Activated naive CD8-positive, alpha-beta T cell treated with anti-CD3 and anti-CD28 coated beads, Interleukin-2, amount 50 U/mL, for 24 hours (primary cell): ENCODE data around the gene KRT4.
"Not testable (repeated sequence)": the region's sequence is repeated elsewhere in the genome, so short reads cannot be mapped to it uniquely, and the experiment has no call there.

ENCODE experiments used
- ATAC-seq: fragments of 150-1000 bp; cut with Tn5 transposase; one replicate; pipeline ENCODE4 v1.10.0; 2021
- DNase-seq: peaks from one replicate; pipeline ENCODE4 v3.0.0; 2021
- H3K27ac Mint-ChIP-seq: one replicate; pipeline ENCODE4 v1.8.0; 2021; ENCODE audit warnings: mild to moderate bottlenecking, mixed read lengths
- H3K27me3 Mint-ChIP-seq: one replicate; pipeline ENCODE4 v1.8.0; 2021; ENCODE audit warnings: mixed read lengths
- H3K36me3 Mint-ChIP-seq: one replicate; pipeline ENCODE4 v1.8.0; 2021; ENCODE audit warnings: low read depth, mixed read lengths
- H3K4me1 Mint-ChIP-seq: one replicate; pipeline ENCODE4 v1.8.0; 2021; ENCODE audit warnings: mixed read lengths
- H3K4me3 Mint-ChIP-seq: one replicate; pipeline ENCODE4 v1.8.0; 2021; ENCODE audit warnings: mild to moderate bottlenecking, moderate library complexity, mixed read lengths
- H3K9me3 Mint-ChIP-seq: one replicate; pipeline ENCODE4 v1.8.0; 2021; ENCODE audit warnings: mixed read lengths

The KRT4 gene

GRCh38 chr12:52772772-52773171, 41.1 kb downstream of the KRT4 start:
- DNase-seq (no peak), ATAC-seq (no peak)
- H3K36me3 Mint-ChIP-seq = no peaks in the 10 kb centered on the region
- H3K27ac Mint-ChIP-seq = no peak overlapping the region
- no peaks in the 10 kb centered on the region for H3K4me1 Mint-ChIP-seq
- H3K9me3 Mint-ChIP-seq = no peaks in the 10 kb centered on the region
- H3K27me3 Mint-ChIP-seq = no peaks in the 10 kb centered on the region
- no peak overlapping the region for H3K4me3 Mint-ChIP-seq

- Mint-ChIP-seq H3K9me3 (no peaks in the 10 kb centered on the region), H3K36me3 (no peaks in the 10 kb centered on the region)
Observed at GRCh38 chr12:52772188-52772587, 41.7 kb downstream of the KRT4 start.

GRCh38 chr12:52771505-52771904, 42.4 kb downstream of the KRT4 start:
- no peaks in the 10 kb centered on the region for H3K4me1 Mint-ChIP-seq
- no peaks in the 10 kb centered on the region for H3K9me3 Mint-ChIP-seq
- no peaks in the 10 kb centered on the region for H3K36me3 Mint-ChIP-seq
- no peaks in the 10 kb centered on the region for H3K27me3 Mint-ChIP-seq
- DNase-seq = no peak
- H3K4me3 Mint-ChIP-seq = no peak overlapping the region
- ATAC-seq = no peak
- no peak overlapping the region for H3K27ac Mint-ChIP-seq

More at GRCh38 chr12:52772188-52772587, 41.7 kb downstream of the KRT4 start:
- H3K27me3 Mint-ChIP-seq = no peaks in the 10 kb centered on the region
- ATAC-seq (no peak), DNase-seq (no peak)
- no peak overlapping the region for H3K4me3 Mint-ChIP-seq
- H3K27ac Mint-ChIP-seq = no peak overlapping the region
- H3K4me1 Mint-ChIP-seq = no peaks in the 10 kb centered on the region

DNA sequence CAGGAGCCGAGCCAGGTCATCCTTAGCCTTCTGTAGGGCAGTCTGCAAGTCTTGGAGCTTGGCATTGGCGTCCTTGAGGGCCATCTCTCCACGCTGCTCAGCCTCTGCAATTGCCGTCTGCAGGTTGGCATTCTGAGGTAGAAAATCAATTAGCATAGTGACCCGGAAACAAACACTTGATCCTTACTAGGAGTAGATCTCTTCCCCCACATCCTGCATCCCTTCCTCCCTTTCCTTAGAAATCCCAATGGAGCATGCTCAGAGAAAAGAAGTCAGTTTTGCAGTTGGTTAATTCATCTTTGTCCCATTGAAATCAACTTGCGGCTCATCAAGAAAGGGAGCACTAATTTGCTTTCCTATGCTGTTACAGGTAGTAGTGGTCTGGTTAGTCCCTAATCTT, 42.8 kb downstream of the KRT4 start:
- H3K4me3 Mint-ChIP-seq = no peak overlapping the region
- no peaks in the 10 kb centered on the region for H3K9me3 Mint-ChIP-seq
- ATAC-seq (no peak), DNase-seq (no peak)
- no peaks in the 10 kb centered on the region for H3K27me3 Mint-ChIP-seq
- H3K36me3 Mint-ChIP-seq = no peaks in the 10 kb centered on the region
- no peaks in the 10 kb centered on the region for H3K4me1 Mint-ChIP-seq
- H3K27ac Mint-ChIP-seq = no peak overlapping the region

- DNase-seq = no peak
- Mint-ChIP-seq H3K36me3 (no peaks in the 10 kb centered on the region), H3K27ac (no peak overlapping the region), H3K9me3 (no peaks in the 10 kb centered on the region), H3K4me1 (no peaks in the 10 kb centered on the region), H3K27me3 (no peaks in the 10 kb centered on the region), H3K4me3 (no peak overlapping the region)
- no peak for ATAC-seq
Observed at GRCh38 chr12:52769946-52770345, 44.0 kb downstream of the KRT4 start.

GRCh38 chr12:52769354-52769753, 44.6 kb downstream of the KRT4 start:
- Mint-ChIP-seq H3K4me1 (no peaks in the 10 kb centered on the region), H3K36me3 (no peaks in the 10 kb centered on the region), H3K27me3 (no peaks in the 10 kb centered on the region), H3K27ac (no peak overlapping the region), H3K4me3 (no peak overlapping the region), H3K9me3 (no peaks in the 10 kb centered on the region)
- no peak for ATAC-seq
- DNase-seq = no peak

- no peaks in the 10 kb centered on the region for H3K9me3 Mint-ChIP-seq
- H3K4me3 Mint-ChIP-seq = no peak overlapping the region
- H3K4me1 Mint-ChIP-seq = no peaks in the 10 kb centered on the region
- H3K27me3 Mint-ChIP-seq = no peaks in the 10 kb centered on the region
- no peak for ATAC-seq
- no peak overlapping the region for H3K27ac Mint-ChIP-seq
- DNase-seq = no peak
- no peaks in the 10 kb centered on the region for H3K36me3 Mint-ChIP-seq
Observed at GRCh38 chr12:52768479-52769200, 45.3 kb downstream of the KRT4 start.

- H3K4me3 Mint-ChIP-seq = no peak overlapping the region
- no peaks in the 10 kb centered on the region for H3K27me3 Mint-ChIP-seq
- no peaks in the 10 kb centered on the region for H3K4me1 Mint-ChIP-seq
- DNase-seq (no peak), ATAC-seq (no peak)
- H3K9me3 Mint-ChIP-seq = no peaks in the 10 kb centered on the region
- H3K36me3 Mint-ChIP-seq = no peaks in the 10 kb centered on the region
- H3K27ac Mint-ChIP-seq = no peak overlapping the region
Observed at GRCh38 chr12:52767427-52767826, 46.5 kb downstream of the KRT4 start.

- Mint-ChIP-seq H3K9me3 (peaks cover 4% of the 10 kb centered on the region), H3K4me1 (no peaks in the 10 kb centered on the region), H3K27ac (no peak overlapping the region), H3K36me3 (no peaks in the 10 kb centered on the region), H3K4me3 (no peak overlapping the region), H3K27me3 (no peaks in the 10 kb centered on the region)
- ATAC-seq = no peak
- no peak for DNase-seq
Observed at GRCh38 chr12:52767020-52767379, 46.9 kb downstream of the KRT4 start.

DNA sequence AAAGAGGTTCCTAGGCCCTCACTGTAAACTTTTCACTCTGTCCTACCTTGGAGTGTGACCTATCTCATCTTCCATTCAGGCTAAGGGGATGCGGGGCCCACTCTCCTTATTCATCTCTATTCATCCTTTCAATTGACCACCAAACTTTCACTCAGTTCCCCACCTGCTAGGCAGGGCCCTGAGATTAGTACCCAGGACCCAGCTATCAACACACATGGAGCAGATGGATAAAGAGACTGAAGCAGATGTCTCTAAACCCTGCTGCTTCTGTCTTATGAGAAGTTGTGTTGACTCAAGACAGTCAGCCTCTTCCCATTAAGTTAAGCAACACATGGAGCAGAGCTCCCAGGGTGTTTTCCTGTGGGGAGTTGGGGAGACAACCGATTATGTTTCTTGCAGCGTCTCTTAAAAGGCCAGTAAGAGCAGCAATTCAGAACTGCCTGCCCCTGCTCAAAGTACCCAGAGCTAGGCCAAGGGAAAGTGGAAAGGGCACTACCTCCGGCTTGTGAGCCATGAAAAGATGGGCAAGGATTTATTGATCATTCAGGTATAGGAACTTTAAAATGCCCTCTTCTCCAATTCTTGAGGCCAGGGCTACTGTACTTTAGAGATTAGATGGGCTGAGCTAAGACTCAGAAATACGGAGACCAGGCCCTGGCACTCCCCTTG, 47.4 kb downstream of the KRT4 start:
- Mint-ChIP-seq H3K9me3 (peaks cover 8% of the 10 kb centered on the region), H3K36me3 (no peaks in the 10 kb centered on the region), H3K4me3 (no peak overlapping the region), H3K27me3 (no peaks in the 10 kb centered on the region), H3K27ac (no peak overlapping the region), H3K4me1 (no peaks in the 10 kb centered on the region)
- no peak for DNase-seq
- no peak for ATAC-seq

- ATAC-seq (no peak), DNase-seq (no peak)
- Mint-ChIP-seq H3K36me3 (no peaks in the 10 kb centered on the region), H3K27ac (no peak overlapping the region), H3K4me3 (no peak overlapping the region), H3K27me3 (no peaks in the 10 kb centered on the region), H3K4me1 (no peaks in the 10 kb centered on the region), H3K9me3 (peaks cover 15% of the 10 kb centered on the region)
Observed at GRCh38 chr12:52765702-52766101, 48.2 kb downstream of the KRT4 start.

DNA sequence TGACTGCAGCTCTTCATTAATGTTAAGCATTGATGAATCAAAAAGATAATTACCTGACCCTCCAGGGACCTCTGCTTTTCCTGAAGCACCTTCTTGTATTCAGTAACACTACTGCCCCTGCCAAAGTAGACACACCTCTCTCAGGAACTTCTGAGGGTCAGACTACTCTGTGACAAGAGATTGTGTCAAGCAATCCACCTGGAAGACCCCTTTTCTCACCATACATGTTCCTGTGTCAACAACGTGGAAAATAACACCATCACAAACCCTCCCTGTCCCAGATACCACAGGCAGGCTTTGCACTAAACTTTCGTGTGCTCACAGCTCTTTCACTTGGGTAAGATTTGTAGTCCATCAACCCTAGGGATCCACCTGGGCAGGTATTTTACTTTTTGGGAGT, 49.9 kb downstream of the KRT4 start:
- DNase-seq (no peak), ATAC-seq (no peak)
- no peaks in the 10 kb centered on the region for H3K27me3 Mint-ChIP-seq
- peaks cover 20% of the 10 kb centered on the region for H3K9me3 Mint-ChIP-seq
- H3K36me3 Mint-ChIP-seq = no peaks in the 10 kb centered on the region
- H3K4me3 Mint-ChIP-seq = no peak overlapping the region
- no peak overlapping the region for H3K27ac Mint-ChIP-seq
- no peaks in the 10 kb centered on the region for H3K4me1 Mint-ChIP-seq

DNA sequence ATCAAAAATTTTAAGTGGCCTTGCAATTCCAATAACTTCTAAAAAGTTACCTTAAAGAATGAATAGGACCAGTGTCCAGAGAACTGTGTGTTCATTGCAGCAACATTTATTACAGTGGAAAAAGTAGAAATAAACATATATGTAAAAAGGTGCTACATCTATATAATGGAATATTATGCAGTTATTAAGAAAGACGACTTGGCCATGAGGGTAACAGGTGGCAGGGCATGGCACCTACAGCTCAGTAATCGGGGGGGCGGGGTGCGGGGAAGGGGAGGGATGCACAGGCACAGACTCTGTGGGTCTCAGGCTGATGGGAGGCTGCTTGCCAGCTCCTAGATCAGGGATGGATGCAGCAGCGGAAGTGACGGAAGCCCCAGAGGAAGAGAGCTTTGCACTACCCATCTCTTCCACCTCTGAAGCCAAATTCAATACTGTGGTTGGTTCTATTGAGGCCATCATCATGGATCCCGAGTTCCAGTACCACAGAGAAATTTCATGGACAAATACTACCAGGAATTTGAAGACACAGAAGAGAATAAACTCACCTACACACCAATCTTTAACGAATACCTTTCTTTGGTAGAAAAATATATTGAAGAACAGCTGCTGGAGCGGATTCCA, 50.8 kb downstream of the KRT4 start:
- Mint-ChIP-seq H3K9me3 (peaks cover 20% of the 10 kb centered on the region), H3K27me3 (no peaks in the 10 kb centered on the region), H3K36me3 (no peaks in the 10 kb centered on the region), H3K4me3 (no peak overlapping the region), H3K27ac (no peak overlapping the region), H3K4me1 (no peaks in the 10 kb centered on the region)
- ATAC-seq (no peak), DNase-seq (no peak)

GRCh38 chr12:52761802-52762201, 52.1 kb downstream of the KRT4 start:
- ATAC-seq (no peak), DNase-seq (no peak)
- Mint-ChIP-seq H3K27me3 (no peaks in the 10 kb centered on the region), H3K9me3 (peaks cover 20% of the 10 kb centered on the region), H3K4me3 (no peak overlapping the region), H3K36me3 (no peaks in the 10 kb centered on the region), H3K27ac (no peak overlapping the region), H3K4me1 (no peaks in the 10 kb centered on the region)

GRCh38 chr12:52761218-52761617, 52.7 kb downstream of the KRT4 start:
- not testable (repeated sequence) for H3K27me3 Mint-ChIP-seq, DNase-seq, H3K27ac Mint-ChIP-seq, H3K4me3 Mint-ChIP-seq, H3K36me3 Mint-ChIP-seq, ATAC-seq, H3K4me1 Mint-ChIP-seq
- H3K9me3 Mint-ChIP-seq = peaks cover 20% of the 10 kb centered on the region
